ENCODE measurements around the gene EIPR1. TPM values are rescaled to one million over a fixed set of nuclear protein-coding genes. Genes with fewer than 3 reads are reported as not detected.

The EIPR1 gene
- total RNA-seq, 2 experiments from 2014 or later = 38.3 to 43.1 TPM

GRCh38 chr2:3355951-3356569, 21.6 kb downstream of the EIPR1 start:
- DNase-seq = no peak
- Mint-ChIP-seq H3K27ac (no peak overlapping the region), H3K4me3 (no peak overlapping the region), H3K27me3 (no peaks in the 10 kb centered on the region), H3K9me3 (no peaks in the 10 kb centered on the region), H3K36me3 (peaks cover 27% of the 10 kb centered on the region), H3K4me1 (peaks cover 26% of the 10 kb centered on the region)

GRCh38 chr2:3354986-3355385, 22.6 kb downstream of the EIPR1 start:
- no peak overlapping the region for H3K27ac Mint-ChIP-seq

GRCh38 chr2:3349211-3349693, 28.4 kb downstream of the EIPR1 start:
- no peaks in the 10 kb centered on the region for H3K27me3 Mint-ChIP-seq

More at GRCh38 chr2:3354986-3355385, 22.6 kb downstream of the EIPR1 start:
- Mint-ChIP-seq H3K9me3 (peaks cover 3% of the 10 kb centered on the region), H3K4me1 (peaks cover 20% of the 10 kb centered on the region), H3K36me3 (peaks cover 37% of the 10 kb centered on the region), H3K4me3 (no peak overlapping the region), H3K27me3 (no peaks in the 10 kb centered on the region)
- DNase-seq = no peak

GRCh38 chr2:3348767-3349166, 28.9 kb downstream of the EIPR1 start:
- peaks cover 49% of the 10 kb centered on the region for H3K36me3 Mint-ChIP-seq
- H3K27me3 Mint-ChIP-seq = no peaks in the 10 kb centered on the region
- H3K4me1 Mint-ChIP-seq = no peaks in the 10 kb centered on the region
- DNase-seq = no peak
- no peak overlapping the region for H3K4me3 Mint-ChIP-seq
- H3K27ac Mint-ChIP-seq = no peak overlapping the region
- H3K9me3 Mint-ChIP-seq = peaks cover 4% of the 10 kb centered on the region

More at GRCh38 chr2:3349211-3349693, 28.4 kb downstream of the EIPR1 start:
- H3K4me1 Mint-ChIP-seq = no peaks in the 10 kb centered on the region
- no peak overlapping the region for H3K27ac Mint-ChIP-seq
- DNase-seq = no peak
- peaks cover 4% of the 10 kb centered on the region for H3K9me3 Mint-ChIP-seq
- H3K36me3 Mint-ChIP-seq = peaks cover 53% of the 10 kb centered on the region
- H3K4me3 Mint-ChIP-seq = no peak overlapping the region

GRCh38 chr2:3345621-3346020, 32.0 kb downstream of the EIPR1 start:
- no peak overlapping the region for H3K27ac Mint-ChIP-seq
- peaks cover 34% of the 10 kb centered on the region for H3K36me3 Mint-ChIP-seq
- H3K27me3 Mint-ChIP-seq = no peaks in the 10 kb centered on the region
- DNase-seq = no peak
- H3K4me3 Mint-ChIP-seq = no peak overlapping the region
- no peaks in the 10 kb centered on the region for H3K4me1 Mint-ChIP-seq
- peaks cover 3% of the 10 kb centered on the region for H3K9me3 Mint-ChIP-seq

GRCh38 chr2:3344897-3345296, 32.7 kb downstream of the EIPR1 start:
- Mint-ChIP-seq H3K4me3 (no peak overlapping the region), H3K9me3 (peaks cover 1% of the 10 kb centered on the region), H3K36me3 (peaks cover 29% of the 10 kb centered on the region), H3K4me1 (no peaks in the 10 kb centered on the region), H3K27me3 (no peaks in the 10 kb centered on the region), H3K27ac (no peak overlapping the region)
- no peak for DNase-seq

- Mint-ChIP-seq H3K4me1 (no peaks in the 10 kb centered on the region), H3K27me3 (no peaks in the 10 kb centered on the region), H3K36me3 (peaks cover 20% of the 10 kb centered on the region), H3K27ac (no peak overlapping the region), H3K4me3 (no peak overlapping the region), H3K9me3 (peaks cover 1% of the 10 kb centered on the region)
- DNase-seq = no peak
Observed at GRCh38 chr2:3343012-3343411, 34.6 kb downstream of the EIPR1 start.

- Mint-ChIP-seq H3K4me1 (no peaks in the 10 kb centered on the region), H3K27ac (no peak overlapping the region), H3K27me3 (no peaks in the 10 kb centered on the region), H3K9me3 (no peaks in the 10 kb centered on the region), H3K4me3 (no peak overlapping the region), H3K36me3 (peaks cover 13% of the 10 kb centered on the region)
- DNase-seq = no peak
Observed at GRCh38 chr2:3342324-3342723, 35.3 kb downstream of the EIPR1 start.

- Mint-ChIP-seq H3K27ac (no peak overlapping the region), H3K27me3 (no peaks in the 10 kb centered on the region), H3K4me1 (no peaks in the 10 kb centered on the region)
Observed at GRCh38 chr2:3341336-3341735, 36.3 kb downstream of the EIPR1 start.

GRCh38 chr2:3340144-3340543, 37.5 kb downstream of the EIPR1 start:
- DNase-seq = no peak
- no peak overlapping the region for H3K4me3 Mint-ChIP-seq
- no peaks in the 10 kb centered on the region for H3K4me1 Mint-ChIP-seq
- H3K27ac Mint-ChIP-seq = no peak overlapping the region
- no peaks in the 10 kb centered on the region for H3K27me3 Mint-ChIP-seq
- no peaks in the 10 kb centered on the region for H3K9me3 Mint-ChIP-seq
- H3K36me3 Mint-ChIP-seq = peaks cover 26% of the 10 kb centered on the region

More at GRCh38 chr2:3341336-3341735, 36.3 kb downstream of the EIPR1 start:
- Mint-ChIP-seq H3K9me3 (no peaks in the 10 kb centered on the region), H3K4me3 (no peak overlapping the region), H3K36me3 (peaks cover 14% of the 10 kb centered on the region)
- no peak for DNase-seq

- Mint-ChIP-seq H3K9me3 (no peaks in the 10 kb centered on the region), H3K4me3 (no peak overlapping the region), H3K4me1 (peaks cover 2% of the 10 kb centered on the region), H3K36me3 (peaks cover 28% of the 10 kb centered on the region), H3K27me3 (no peaks in the 10 kb centered on the region), H3K27ac (no peak overlapping the region)
- DNase-seq = no peak
Observed at GRCh38 chr2:3338340-3338739, 39.3 kb downstream of the EIPR1 start.

GRCh38 chr2:3336844-3337243, 40.8 kb downstream of the EIPR1 start:
- H3K4me3 Mint-ChIP-seq = no peak overlapping the region
- DNase-seq = no peak
- peaks cover 4% of the 10 kb centered on the region for H3K4me1 Mint-ChIP-seq
- peaks cover 32% of the 10 kb centered on the region for H3K36me3 Mint-ChIP-seq
- H3K9me3 Mint-ChIP-seq = no peaks in the 10 kb centered on the region
- no peak overlapping the region for H3K27ac Mint-ChIP-seq
- H3K27me3 Mint-ChIP-seq = no peaks in the 10 kb centered on the region

GRCh38 chr2:3334392-3335345, 42.9 kb downstream of the EIPR1 start:
- Mint-ChIP-seq H3K27ac (no peak overlapping the region), H3K27me3 (no peaks in the 10 kb centered on the region), H3K9me3 (no peaks in the 10 kb centered on the region), H3K36me3 (peaks cover 38% of the 10 kb centered on the region), H3K4me3 (no peak overlapping the region), H3K4me1 (peaks cover 4% of the 10 kb centered on the region)
- no peak for DNase-seq

GRCh38 chr2:3332133-3332532, 45.5 kb downstream of the EIPR1 start:
- H3K36me3 Mint-ChIP-seq = peaks cover 38% of the 10 kb centered on the region
- H3K4me1 Mint-ChIP-seq = peaks cover 8% of the 10 kb centered on the region
- no peaks in the 10 kb centered on the region for H3K27me3 Mint-ChIP-seq
- no peaks in the 10 kb centered on the region for H3K9me3 Mint-ChIP-seq
- no peak for DNase-seq
- no peak overlapping the region for H3K27ac Mint-ChIP-seq
- no peak overlapping the region for H3K4me3 Mint-ChIP-seq

- no peak for DNase-seq
- Mint-ChIP-seq H3K4me1 (peaks cover 10% of the 10 kb centered on the region), H3K9me3 (no peaks in the 10 kb centered on the region), H3K27ac (no peak overlapping the region), H3K4me3 (no peak overlapping the region), H3K36me3 (peaks cover 18% of the 10 kb centered on the region), H3K27me3 (no peaks in the 10 kb centered on the region)
Observed at GRCh38 chr2:3329491-3329890, 48.1 kb downstream of the EIPR1 start.
